Dedifferentiated amniotic fluid mesenchymal stem cell (primary cell): ENCODE results near the gene KRTAP5-1.
A peak's percentile ranks its signal among the peaks of the same experiment; 100 is the strongest.

Experiments used
- DNase-seq: peaks from one replicate; pipeline ENCODE4 v3.0.0-alpha.2; 2016; ENCODE audit errors: extremely low spot score

KRTAP5-1 gene

DNA sequence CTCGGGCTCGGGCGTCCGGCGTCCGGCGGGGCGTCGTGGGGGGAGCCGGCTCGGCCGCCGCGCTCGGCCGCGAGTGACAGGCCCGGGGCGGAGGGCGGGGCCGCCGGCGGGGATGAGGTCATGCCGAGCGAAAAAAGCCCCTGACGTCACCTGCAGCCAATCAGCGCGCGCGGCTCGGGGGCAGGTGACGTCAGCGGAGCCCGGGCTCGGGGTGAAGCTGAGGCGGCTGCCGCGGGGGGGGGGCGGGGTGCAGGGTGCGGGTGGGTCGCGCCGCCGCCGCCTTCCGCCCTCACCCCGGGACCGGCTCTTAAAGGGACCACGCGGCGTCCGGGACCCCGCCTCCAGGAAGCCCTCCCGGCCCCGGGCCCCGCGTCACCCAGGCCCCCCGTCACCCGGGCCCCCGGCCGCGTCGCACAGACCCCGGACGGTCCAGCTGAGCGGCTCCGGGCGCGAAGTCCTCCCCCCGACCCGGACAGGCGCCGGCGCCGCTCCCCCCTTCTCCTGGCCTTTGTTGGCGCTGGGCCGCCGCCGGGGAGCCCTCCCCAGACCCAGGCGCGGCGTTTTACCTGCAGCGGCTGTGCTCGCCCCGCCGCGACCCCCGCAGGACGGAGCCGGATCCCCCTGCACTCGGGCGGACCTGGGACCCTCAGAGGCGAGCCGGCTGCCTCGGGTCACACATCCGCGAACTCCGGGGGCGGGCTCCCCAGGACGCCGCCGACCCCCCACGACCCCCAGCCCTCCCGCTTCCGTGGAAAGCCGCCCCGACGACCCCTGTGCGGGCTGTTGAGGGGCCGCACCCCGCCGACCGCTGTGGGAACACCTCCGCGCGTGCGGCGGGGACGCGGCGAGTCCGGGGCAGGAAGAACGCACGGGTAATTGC, 12.6 kb downstream of the KRTAP5-1 start, which contains the start of gene DUSP8:
DUSP8 (minus strand) TSS at position 75 of the 880 bp plus-strand sequence. CDS start 6,445 bp downstream, outside the sequence.
- peak; percentile 75 for DNase-seq

DNA sequence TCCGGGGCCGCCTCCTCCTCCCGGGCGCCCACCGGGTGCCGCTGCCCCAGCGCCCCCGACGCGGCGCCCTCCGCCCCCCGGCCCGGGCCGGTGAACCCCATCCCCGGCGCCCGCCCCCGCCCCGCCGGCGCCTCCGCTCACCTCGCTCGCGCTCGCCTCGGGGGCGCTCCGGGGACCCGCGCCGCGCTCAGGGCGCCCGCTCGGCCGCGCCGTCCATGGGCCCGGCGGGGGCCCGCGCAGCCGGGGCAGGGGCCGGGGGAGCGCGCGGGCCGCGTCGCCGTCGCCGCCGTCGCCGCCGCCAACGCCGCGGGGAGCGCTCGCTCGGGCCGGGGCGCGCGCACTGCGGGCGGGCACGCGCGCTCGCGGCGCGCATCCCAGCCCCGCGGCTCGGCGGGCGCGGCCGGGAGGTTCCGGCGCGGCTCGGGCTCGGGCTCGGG, 13.3 kb downstream of the KRTAP5-1 start:
- DNase-seq, result no peak

DNA sequence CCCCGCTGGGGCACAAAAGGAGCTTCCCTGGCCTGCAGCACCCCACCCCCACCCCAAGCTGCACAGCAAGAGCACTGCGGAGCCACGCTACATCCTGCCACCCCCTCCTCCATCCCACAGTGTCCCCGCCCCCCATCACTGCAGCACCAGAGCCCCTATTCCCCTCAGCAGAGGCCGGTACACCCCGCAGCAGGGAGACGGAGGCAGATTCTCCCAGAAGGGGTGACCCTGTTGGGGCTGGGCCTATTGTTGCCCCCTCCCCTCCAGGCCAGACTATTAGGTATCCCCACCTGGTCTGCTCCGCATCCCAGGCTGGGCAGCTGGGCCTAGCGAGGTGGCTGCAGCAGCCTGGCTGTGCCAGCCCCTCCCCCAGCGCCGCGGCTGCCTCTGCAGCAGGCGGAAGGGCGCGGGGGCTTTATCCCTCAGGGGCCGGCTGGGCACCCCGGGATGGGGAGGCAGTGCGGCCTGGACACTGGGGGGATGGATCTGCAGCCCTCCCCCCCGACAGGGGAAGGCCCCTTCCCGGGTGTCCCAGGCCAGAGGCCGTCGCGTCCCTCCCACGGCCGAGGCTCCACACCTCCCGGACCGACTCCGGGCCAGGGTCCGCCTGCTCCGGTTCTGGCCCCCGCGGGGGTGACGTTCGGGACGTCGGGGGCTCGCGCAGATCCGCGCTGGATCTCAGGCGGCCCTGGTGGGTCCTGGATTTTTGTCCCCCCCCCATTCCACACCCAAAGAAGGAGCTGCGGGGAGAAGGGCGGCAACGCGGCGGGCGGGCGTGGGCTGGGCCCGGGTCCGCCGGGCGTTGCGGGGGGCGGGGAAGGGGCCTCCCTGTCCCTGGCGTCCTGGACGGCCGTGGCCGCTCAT, 14.0 kb downstream of the KRTAP5-1 start:
- DNase-seq, result no peak

DNA sequence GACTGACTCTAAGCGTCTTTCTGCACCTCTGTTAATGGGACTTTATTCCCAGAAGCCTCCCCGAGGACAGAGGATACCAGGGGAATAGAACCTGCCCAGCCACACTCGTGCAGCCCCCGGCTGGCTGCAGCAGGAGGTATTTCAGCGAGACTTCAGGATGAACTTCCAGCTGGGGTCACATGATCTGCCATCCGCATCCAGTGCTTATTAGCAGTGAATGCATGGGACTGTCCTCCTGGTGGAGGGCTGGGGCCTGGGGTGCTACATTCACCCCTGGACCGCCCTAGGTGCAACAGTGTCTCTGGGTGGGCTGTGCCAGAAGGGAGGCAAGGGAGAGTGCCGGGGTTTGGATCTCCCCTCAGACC, 14.6 kb downstream of the KRTAP5-1 start:
- DNase-seq, result no peak

DNA sequence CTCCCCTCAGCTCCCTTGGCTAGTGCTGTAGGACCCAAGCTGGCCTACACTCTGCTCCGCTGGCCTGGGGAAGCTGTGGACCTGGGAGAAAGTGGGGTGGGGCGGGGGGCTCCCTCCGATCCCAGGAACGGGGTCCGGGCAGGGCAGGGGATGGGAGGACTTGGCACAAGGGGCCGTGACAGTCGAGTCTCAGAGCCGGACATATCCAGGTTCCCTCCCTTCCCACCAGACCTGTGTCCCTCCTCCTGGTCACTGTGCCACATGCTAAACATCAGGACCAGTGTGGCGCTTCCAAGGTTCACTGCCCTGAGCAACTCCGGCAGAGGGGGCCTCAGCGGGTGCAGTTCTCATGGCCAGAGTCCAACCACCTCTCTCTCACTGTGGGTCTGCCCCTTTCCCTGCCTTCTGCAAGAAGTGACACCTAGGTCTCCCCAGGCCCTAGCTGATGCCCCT, 15.1 kb downstream of the KRTAP5-1 start:
- no peak for DNase-seq

DNA sequence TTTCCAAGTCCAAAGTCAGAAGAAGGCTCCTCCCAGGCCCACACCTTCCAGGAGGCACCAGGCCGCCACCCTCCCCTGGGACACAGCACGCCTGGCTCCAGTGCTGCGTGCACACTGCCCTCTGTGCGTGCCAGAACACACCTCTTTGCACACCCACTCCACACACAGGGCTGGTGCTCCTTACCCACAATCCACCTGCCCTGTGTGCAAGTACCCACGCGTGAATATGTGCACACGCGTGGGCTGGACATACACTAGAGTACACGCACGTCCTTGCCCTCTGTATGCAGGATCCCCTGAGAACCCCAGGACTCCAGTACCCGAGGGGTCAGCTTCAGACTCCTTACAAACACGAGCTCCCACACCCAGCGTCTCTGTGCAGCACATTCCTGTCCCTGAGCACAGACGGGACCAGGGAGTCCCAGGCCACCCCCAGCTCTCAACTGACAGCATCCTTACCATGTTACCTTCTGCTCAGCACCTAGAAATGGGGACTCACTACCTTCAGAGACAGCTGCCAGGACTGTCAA, 15.8 kb downstream of the KRTAP5-1 start:
- no peak for DNase-seq

DNA sequence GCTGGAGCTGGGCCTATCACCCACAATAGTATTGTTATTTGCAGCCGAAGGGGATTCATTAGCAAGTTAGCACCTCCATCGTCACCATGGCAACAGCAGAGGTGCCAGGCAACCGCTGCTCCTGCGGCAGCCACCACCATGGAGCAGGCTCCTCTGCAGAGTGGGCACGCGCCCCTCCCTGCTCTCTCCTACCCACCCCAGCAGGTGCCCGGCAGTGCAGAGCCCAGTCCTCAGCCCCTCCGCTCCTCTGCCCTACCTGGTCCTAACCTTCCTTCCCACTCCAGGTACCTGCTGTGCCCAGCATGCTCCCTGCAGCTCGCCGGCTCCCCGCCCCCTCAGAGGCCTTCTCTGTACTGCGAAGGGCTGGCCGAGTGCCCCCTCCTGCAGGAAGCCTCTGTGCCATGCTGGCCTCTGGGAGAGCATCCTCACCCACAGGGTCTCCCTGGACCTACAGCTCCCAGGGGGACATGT, 16.6 kb downstream of the KRTAP5-1 start:
- DNase-seq, result no peak

DNA sequence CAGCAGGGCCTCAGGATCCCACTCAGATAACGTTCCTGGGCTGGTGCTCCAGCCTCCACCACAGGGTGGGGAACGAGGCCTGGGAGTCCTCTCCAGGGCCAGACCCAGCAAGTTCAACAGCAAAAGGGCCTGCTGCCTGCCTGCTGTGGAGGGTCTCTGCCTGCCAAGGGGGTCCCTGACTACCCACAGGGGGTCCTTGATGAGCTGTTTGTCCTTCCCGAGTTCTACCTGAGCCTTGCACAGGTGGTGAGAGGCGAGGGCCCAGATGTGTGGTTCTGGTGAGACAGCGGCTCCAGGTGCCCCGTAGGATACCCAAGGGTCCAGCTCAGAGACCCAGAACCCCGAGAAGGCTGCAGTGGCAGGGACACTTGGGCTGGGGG, 17.4 kb downstream of the KRTAP5-1 start:
- DNase-seq, result no peak

DNA sequence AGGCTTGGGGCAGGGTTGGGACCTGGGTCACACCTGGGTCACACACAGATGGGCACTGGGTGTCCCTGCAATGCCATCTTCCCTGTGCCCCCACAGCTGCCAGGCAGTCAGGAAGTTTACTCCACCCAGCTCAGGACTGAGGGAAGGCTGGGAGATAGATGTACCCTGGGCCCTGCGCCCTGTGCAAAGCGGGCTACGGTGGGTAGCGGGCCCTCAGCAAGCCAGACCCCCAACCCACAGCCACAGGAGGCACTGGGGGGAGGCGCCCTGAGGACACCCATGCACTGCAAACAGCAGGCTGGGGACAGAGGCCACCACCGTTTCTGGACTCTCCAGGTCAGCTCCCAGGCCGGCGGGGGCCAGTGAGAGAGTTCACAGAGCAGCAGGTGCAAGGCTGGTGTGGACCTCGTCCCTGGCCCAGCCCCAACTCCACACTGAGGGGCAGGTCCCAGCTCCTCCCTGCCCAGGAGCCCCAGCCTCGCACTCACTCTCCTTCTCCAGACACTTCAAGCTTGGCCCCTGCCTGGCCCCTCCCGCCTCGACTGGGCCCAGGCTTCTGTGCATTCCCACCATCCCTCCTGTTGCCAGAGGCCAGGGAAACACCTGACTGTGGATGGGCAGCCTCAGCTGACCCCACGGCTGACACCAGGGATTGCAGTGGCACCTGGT, 17.9 kb downstream of the KRTAP5-1 start:
- DNase-seq, result no peak

DNA sequence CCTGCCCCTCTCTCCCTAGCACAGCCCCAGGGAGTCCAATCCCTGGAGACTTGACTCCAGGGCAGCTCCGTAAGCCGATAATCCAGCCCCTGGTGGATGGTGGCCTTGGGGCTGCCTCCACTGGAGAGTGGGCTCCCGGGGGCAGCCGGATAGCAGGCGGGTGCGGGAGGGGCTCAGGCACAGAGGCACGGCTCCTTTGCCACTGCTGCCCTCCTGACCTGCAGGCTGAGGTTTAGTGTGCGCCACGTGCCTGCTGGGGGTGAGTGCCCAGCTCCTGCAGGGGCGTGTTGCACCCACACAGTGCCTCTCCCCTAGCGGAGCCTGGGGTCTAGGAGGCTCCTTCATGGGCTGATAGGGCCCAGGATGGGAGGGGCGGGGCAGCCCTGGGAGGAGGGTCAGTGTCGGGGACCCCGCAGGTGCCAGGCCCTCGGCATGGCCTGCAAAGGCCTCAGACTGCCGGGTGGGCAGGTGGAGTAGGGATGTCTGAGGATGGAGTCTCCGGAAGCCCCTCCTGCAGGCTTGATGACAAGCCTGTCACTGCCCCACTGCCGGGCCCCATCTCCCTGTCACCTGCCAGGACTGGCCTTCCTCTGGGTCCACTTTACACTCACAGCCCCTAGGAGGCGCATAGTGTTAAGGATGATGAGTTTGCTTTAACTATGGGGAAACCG, 18.6 kb downstream of the KRTAP5-1 start:
- no peak for DNase-seq

DNA sequence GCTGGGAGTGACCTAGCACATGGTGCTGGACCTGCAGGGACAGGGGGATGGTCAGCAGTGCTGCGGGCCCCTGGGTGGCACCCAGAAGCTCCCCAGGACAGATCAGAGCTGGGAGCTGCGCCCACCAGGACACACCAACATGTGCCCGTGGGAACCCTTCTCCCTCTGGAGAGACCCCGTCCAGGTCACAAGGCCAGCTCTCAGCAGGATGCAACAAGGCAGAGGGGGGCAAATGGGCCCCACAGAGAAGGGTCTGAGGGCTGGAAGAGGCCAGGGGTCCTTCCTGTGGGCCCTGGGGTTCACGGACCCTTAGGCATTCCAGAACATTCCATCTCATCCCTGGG, 19.2 kb downstream of the KRTAP5-1 start:
- DNase-seq, result no peak

DNA sequence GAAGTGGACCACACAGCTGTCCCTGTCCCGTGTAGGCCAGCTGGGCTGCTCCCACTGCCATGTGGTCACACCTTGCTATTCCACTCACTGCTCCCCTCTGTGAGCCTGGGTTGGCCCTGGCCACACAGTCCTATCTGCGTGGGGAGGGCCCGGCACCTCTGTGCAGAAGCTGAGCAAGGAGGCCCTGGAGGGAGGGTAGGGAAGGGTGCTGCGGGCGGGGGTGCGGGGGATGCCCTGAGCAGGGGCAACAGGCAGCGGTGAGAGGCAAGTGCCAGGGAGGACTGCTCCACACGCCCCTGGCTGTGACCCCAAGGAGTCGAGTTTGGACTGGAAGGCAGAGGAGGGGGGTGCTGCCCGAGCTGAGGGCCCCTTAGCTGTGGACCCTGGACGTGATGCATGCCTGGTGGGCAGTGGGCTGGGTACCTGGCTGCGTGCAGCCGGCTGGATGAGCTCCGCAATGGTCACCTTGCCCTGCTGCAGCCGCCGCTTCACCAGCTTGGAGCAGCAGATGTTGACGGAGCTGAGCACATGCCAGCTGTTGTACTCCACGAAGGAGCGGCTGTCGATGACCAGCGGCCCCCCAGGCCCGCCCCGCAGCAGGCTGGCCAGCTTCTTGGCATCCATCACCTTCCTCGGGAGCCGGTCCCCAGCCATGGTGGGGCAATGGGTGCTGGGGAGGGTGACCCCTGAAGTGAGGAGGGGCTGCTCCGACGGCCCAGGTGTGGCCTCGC, 19.7 kb downstream of the KRTAP5-1 start:
- no peak for DNase-seq

DNA sequence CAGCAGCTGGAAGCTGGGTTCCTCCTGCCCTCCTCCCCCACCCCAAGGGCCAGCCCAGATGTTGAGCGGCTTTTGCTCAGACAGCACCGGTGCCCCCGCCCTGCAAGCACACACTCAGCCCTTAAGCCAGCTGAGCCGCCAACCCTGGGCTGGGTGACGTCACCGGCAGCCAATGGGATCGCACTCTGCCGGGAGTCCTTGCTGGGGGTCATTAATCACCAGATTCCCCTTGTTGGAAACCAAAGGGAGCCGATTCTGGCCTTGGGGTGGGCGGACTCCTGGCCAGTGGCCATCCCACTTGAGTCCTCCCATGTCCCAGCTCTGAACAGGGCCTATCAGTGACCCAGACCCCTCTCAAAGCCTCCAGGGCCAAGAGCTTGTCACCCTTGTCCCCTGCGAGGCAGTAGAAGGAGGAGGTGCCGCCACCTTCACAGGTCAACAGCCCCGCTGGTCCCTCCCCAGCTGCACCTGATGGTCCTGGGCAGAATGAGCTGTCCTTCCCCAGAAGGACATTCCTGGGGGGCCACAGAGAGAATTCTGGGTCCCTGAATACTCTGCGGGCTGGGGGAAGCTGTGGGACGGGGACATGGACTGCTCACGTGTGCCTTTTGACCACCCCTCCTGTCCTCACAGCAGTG, 20.4 kb downstream of the KRTAP5-1 start:
- DNase-seq, result peak; percentile 34

DNA sequence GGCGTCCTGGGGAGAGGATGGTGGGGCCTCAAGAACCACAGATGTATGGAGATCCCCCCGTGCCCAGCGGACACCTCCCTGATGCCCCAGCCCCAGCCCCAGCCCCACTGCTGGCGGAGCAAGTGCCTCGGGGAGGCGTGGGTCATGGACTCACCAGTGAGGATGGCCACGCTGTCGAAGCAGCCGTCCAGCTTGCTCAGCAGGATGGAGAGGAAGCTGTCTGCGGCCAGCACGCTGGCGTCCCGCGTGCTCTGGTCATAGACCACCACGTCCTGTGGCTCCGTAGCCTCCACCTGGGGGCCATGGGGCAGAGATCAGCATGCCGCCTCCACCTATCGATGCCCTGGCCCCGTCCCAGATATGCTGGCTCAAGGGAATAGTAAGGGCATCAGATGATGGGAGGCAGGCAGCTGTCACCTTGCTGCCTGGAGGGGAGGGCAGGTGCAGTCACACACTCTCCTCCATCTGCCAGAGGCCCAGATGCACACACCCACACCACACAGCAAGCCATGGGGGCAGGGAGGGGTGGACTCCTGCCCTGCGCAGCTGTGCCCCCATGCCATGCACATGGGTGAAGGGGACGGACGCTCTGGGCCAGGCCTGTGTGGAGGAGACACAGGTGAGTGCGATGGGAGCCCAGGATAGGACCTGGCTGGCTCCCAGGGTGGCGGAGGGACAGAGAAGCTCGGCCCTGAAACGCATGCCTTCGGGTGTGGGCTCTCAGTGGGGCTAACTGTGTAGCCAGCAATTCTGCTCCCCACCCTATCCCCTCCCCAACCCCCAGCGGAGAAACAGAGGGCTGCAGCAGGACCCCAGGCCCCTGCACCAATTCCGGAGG, 21.2 kb downstream of the KRTAP5-1 start:
- no peak for DNase-seq

DNA sequence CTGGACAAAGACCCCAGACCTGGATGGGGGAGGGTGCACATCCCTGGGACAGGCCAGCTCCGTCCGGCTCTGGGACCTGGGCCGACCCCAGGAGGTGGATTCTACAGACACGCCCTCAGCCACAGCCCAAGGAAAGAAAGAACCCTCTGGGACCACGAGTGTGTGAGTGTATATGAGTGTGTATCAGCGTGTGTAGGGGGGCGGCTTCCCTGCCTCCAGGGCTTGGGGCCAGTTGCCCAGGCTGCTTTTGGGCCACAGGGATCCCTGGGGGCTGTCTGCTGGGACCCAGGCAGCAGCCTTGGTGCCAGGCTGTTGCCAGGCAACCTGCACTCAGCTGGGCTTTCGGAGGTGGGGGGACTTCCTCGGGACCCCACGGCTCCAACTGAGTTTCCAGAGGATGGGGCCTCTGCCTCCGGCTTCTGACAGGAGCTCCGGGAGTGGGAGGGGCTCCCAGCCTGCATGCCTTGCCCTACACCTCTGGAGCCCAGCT, 21.9 kb downstream of the KRTAP5-1 start:
- no peak for DNase-seq

DNA sequence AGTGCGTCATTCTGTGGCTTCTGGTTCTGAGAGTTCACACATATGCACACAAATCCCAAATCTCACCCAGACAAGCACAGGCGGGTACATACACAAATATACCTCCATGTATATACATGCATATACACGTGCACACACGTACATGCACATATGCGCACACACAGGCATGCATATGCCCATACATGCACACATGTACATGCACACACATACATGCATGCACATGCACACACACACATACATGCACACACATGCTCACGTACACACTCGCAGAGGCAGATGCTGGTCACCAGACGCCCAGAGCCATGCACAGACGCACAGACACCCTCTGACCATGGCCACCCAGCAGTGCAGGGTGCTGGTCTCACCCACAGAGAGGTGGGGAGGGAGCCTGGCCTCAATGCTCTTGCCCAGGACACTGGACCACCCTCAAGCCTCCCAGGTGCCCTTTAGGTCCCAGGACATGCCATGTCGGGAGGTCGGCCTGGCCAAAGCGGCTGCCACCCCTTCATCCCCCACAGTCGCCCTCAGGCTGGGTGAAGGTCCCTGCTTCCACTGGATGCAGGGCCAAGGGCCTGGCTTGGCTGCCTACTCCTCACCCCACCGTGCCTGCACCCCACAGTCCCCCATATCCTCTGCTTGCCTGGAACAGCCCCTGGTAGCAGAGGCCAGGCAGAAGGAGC, 22.5 kb downstream of the KRTAP5-1 start:
- no peak for DNase-seq

DNA sequence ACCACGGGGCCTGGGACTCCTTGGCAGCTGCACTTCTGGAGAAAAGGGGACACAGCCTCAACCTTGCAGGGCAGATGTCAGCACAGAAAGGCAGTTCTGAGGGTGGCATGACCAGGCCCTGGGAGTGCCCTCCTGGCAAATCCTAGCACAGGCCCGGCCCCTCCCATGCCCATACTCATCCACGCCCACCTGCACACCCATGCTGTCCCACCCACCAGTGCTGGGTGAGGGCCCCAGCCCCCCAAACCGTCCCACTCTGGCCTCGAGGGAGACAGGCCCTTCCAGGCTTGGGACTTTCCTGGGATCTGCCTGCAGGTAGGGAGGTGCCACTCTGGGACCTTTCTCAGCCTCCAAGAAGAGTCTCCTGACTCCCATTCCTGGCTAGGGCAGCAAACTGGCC, 23.1 kb downstream of the KRTAP5-1 start:
- no peak for DNase-seq

DNA sequence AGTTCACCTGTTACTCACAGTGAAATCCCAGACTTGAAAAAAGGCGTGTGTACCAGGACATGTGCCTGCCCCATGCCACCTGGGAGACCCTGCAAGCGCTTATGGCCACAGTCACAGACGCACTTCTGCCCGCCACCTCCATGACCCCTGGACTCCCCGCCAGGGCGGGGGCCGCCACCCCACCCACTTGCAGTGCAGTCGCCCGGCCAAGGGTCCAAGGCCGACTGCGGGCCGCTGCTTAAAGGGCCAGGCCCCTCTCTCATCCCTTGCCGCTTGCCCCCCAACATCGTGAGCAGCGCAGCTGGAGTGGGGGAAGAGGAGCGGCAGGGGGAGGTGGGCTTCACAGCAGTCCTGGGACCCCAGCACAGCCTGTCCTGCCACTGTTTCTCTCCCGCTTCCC, 23.8 kb downstream of the KRTAP5-1 start:
- no peak for DNase-seq
